ENCODE measurements around the gene PCSK9.
"Not testable (repeated sequence)": the region's sequence is repeated elsewhere in the genome, so short reads cannot be mapped to it uniquely, and the experiment has no call there.

PCSK9 gene

GRCh38 chr1:55010194-55010886, 29.0 kb upstream of the PCSK9 start:
- no peak for DNase-seq

GRCh38 chr1:55010887-55011217, 28.5 kb upstream of the PCSK9 start:
- DNase-seq: no peak

- no peak for DNase-seq
These were observed 26.7 kb upstream of the PCSK9 start for GRCh38 chr1:55012661-55013060.

GRCh38 chr1:55015123-55015522, 24.2 kb upstream of the PCSK9 start:
- DNase-seq: no peak

- DNase-seq: no peak
These were observed 23.4 kb upstream of the PCSK9 start for GRCh38 chr1:55015731-55016620.

- no peak for DNase-seq
These were observed 21.0 kb upstream of the PCSK9 start for GRCh38 chr1:55018395-55018794.

GRCh38 chr1:55021942-55022546, 17.3 kb upstream of the PCSK9 start:
- DNase-seq: peak; percentile 48

GRCh38 chr1:55024163-55024562, 15.2 kb upstream of the PCSK9 start:
- DNase-seq: not testable (repeated sequence)

GRCh38 chr1:55026682-55027081, 12.7 kb upstream of the PCSK9 start:
- not testable (repeated sequence) for DNase-seq

GRCh38 chr1:55031098-55031497, 8.2 kb upstream of the PCSK9 start:
- not testable (repeated sequence) for DNase-seq

- DNase-seq: no peak
These were observed 6.1 kb upstream of the PCSK9 start for GRCh38 chr1:55033265-55033614.

- no peak for DNase-seq
These were observed 4.7 kb upstream of the PCSK9 start for GRCh38 chr1:55034476-55035133.

GRCh38 chr1:55035904-55036303, 3.4 kb upstream of the PCSK9 start:
- DNase-seq: no peak

GRCh38 chr1:55037733-55038551, 1.4 kb upstream of the PCSK9 start:
- no peak for DNase-seq

GRCh38 chr1:55038552-55038838, 853 bp upstream of the PCSK9 start:
- no peak for DNase-seq

GRCh38 chr1:55038974-55039341, 390 bp upstream of the PCSK9 start:
- DNase-seq: no peak

- no peak for DNase-seq
These were observed 960 bp downstream of the PCSK9 start for GRCh38 chr1:55040083-55040932.

GRCh38 chr1:55040933-55041494, 1.7 kb downstream of the PCSK9 start:
- DNase-seq: no peak

- no peak for DNase-seq
These were observed 2.3 kb downstream of the PCSK9 start for GRCh38 chr1:55041613-55042012.

- no peak for DNase-seq
These were observed 3.7 kb downstream of the PCSK9 start for GRCh38 chr1:55043011-55043410.

GRCh38 chr1:55043726-55044125, 4.4 kb downstream of the PCSK9 start:
- no peak for DNase-seq
